NCI-H128 (cell line): ENCODE measurements around the gene UPP1.
A peak's percentile ranks its signal among the peaks of the same experiment; 100 is the strongest.
"Not testable (repeated sequence)": the region's sequence is repeated elsewhere in the genome, so short reads cannot be mapped to it uniquely, and the experiment has no call there.

Source experiments
- DNase-seq: peaks from one replicate; lab custom pipeline; 2025; ENCODE audit not compliant: unreplicated experiment; lab: John Stamatoyannopoulos, UW

UPP1 gene

GRCh38 chr7:48089046-48090003 lies at the start of gene UPP1:
UPP1 (plus strand) TSS chr7:48089265; CDS start chr7:48094784, 5,519 bp downstream.
- DNase-seq, result peak; percentile 12

- no peak for DNase-seq
Observed at GRCh38 chr7:48040944-48041652, 48.0 kb upstream of the UPP1 start.

- DNase-seq, result no peak
Observed at GRCh38 chr7:48041653-48041970, 47.5 kb upstream of the UPP1 start.

GRCh38 chr7:48042216-48042615 lies 46.8 kb upstream of the UPP1 start:
- DNase-seq, result no peak

GRCh38 chr7:48042636-48043035 lies 46.4 kb upstream of the UPP1 start:
- no peak for DNase-seq

- DNase-seq, result no peak
Observed at GRCh38 chr7:48045195-48045765, 43.8 kb upstream of the UPP1 start.

GRCh38 chr7:48046458-48046857 lies 42.6 kb upstream of the UPP1 start:
- no peak for DNase-seq

- DNase-seq, result no peak
Observed at GRCh38 chr7:48048113-48048512, 41.0 kb upstream of the UPP1 start.

- DNase-seq, result no peak
Observed at GRCh38 chr7:48049850-48050249, 39.2 kb upstream of the UPP1 start.

- no peak for DNase-seq
Observed at GRCh38 chr7:48052748-48053147, 36.3 kb upstream of the UPP1 start.

- no peak for DNase-seq
Observed at GRCh38 chr7:48053736-48054135, 35.3 kb upstream of the UPP1 start.

- DNase-seq, result no peak
Observed at GRCh38 chr7:48058990-48059389, 30.1 kb upstream of the UPP1 start.

GRCh38 chr7:48059706-48060105 lies 29.4 kb upstream of the UPP1 start:
- no peak for DNase-seq

- DNase-seq, result no peak
Observed at GRCh38 chr7:48063985-48064384, 25.1 kb upstream of the UPP1 start.

GRCh38 chr7:48067475-48067874 lies 21.6 kb upstream of the UPP1 start:
- no peak for DNase-seq

- no peak for DNase-seq
Observed at GRCh38 chr7:48074204-48074654, 14.8 kb upstream of the UPP1 start.

- DNase-seq, result no peak
Observed at GRCh38 chr7:48077423-48077822, 11.6 kb upstream of the UPP1 start.

GRCh38 chr7:48078470-48078869 lies 10.6 kb upstream of the UPP1 start:
- peak; percentile 9 for DNase-seq

- not testable (repeated sequence) for DNase-seq
Observed at GRCh38 chr7:48082378-48082777, 6.7 kb upstream of the UPP1 start.

- no peak for DNase-seq
Observed at GRCh38 chr7:48083114-48083830, 5.8 kb upstream of the UPP1 start.

- no peak for DNase-seq
Observed at GRCh38 chr7:48084727-48085432, 4.2 kb upstream of the UPP1 start.
